GM12878 (cell line): ENCODE results near the gene RGS1. TPM values are rescaled to one million over a fixed set of nuclear protein-coding genes. Genes with fewer than 3 reads are reported as not detected.
A peak's percentile ranks its signal among the peaks of the same experiment; 100 is the strongest.

Experiments
- ATF7 ChIP-seq: fragments of 450-650 bp; IDR thresholded peaks from 2 replicates; pipeline ENCODE4 v1.6.1; 2016; ENCODE audit warnings: low read depth, mild to moderate bottlenecking
- CBX5 ChIP-seq: sonication (generic); IDR thresholded peaks from 2 replicates; pipeline ENCODE4 v1.6.1; 2016; ENCODE audit warnings: low read depth, moderate library complexity, mild to moderate bottlenecking, inconsistent platforms
- CEBPB ChIP-seq, 2 experiments: fragments of 150-350 bp in 1 of 2; IDR thresholded peaks; 2 replicates each; pipeline ENCODE4 v1.6.1; 2012 to 2014; ENCODE audit warnings: low read depth in 2 of 2, low read length in 2 of 2, borderline replicate concordance in 1 of 2, inconsistent platforms in 1 of 2
- CREB1 ChIP-seq: IDR thresholded peaks from 2 replicates; pipeline ENCODE4 v1.6.1; 2012; ENCODE audit warnings: low read depth, mild to moderate bottlenecking, inconsistent platforms
- FOXK2 ChIP-seq: fragments of 450-650 bp; IDR thresholded peaks from 2 replicates; pipeline ENCODE4 v1.6.1; 2017; ENCODE audit warnings: mild to moderate bottlenecking, moderate library complexity
- GABPA ChIP-seq: IDR thresholded peaks from 2 replicates; pipeline ENCODE4 v1.6.1; 2014; ENCODE audit warnings: antibody characterized with exemption, low read depth, mild to moderate bottlenecking, inconsistent platforms
- HDAC2 ChIP-seq: fragments of 200-600 bp; sonication (generic); IDR thresholded peaks from 2 replicates; pipeline ENCODE4 v1.6.1; 2017
- MYC ChIP-seq: IDR thresholded peaks from 2 replicates; pipeline ENCODE4 v1.6.1; 2011; ENCODE audit warnings: mild to moderate bottlenecking, low read length, moderate library complexity, inconsistent platforms; ENCODE audit not compliant: insufficient read depth, insufficient replicate concordance, insufficient read length, severe bottlenecking
- PAX8 ChIP-seq: fragments of 450-650 bp; IDR thresholded peaks from 2 replicates; pipeline ENCODE4 v1.6.1; 2017; ENCODE audit warnings: mild to moderate bottlenecking, moderate library complexity
- POLR2A ChIP-seq: IDR thresholded peaks from 2 replicates; pipeline ENCODE4 v1.6.1; 2011; ENCODE audit warnings: low read depth, mild to moderate bottlenecking, low read length
- POU2F2 ChIP-seq: IDR thresholded peaks from 3 replicates; pipeline ENCODE4 v1.6.1; 2011; ENCODE audit warnings: low read depth, mild to moderate bottlenecking, low read length, borderline replicate concordance
- SMC3 ChIP-seq: IDR thresholded peaks from 2 replicates; pipeline ENCODE4 v1.6.1; 2011; ENCODE audit warnings: low read length, improper control_type of control experiment, borderline replicate concordance
- SREBF1 ChIP-seq: IDR thresholded peaks from 2 replicates; pipeline ENCODE4 v1.6.1; 2012; ENCODE audit warnings: mild to moderate bottlenecking, low read length
- TAF1 ChIP-seq: IDR thresholded peaks from 2 replicates; pipeline ENCODE4 v1.6.1; 2011; ENCODE audit warnings: mild to moderate bottlenecking, low read depth, low read length, borderline replicate concordance
- polyA plus RNA-seq, 11 experiments: library from polyadenylated mRNA; depleted of rRNA in 4 of 11; unstranded in 6 of 11; stranded (reverse) in 5 of 11; fragments of >200 nt; fragmentation: Nextera tagmentation in 4 of 11; fragmentation: Illumina TruSeq in 1 of 11; extraction: Ambion mirVana in 4 of 11; extraction: Trizol in 1 of 11; gene quantifications; 1 replicate in 1 of 11; 2 replicates in 10 of 11; pipeline versions ENCODE4 v1.2.1 to v1.2.3, GENCODE V29; 2011 to 2016; ENCODE audit warnings: inconsistent platforms in 2 of 11, missing spikeins in 2 of 11, low read depth in 1 of 11
- total RNA-seq, 4 experiments: library from RNA; depleted of rRNA in 3 of 4; stranded (reverse); fragments of >200 nt in 3 of 4; fragmentation: Illumina TruSeq in 1 of 4; extraction: Trizol in 1 of 4; gene quantifications; 2 replicates each; pipeline versions ENCODE4 v1.2.1 to v1.2.3, GENCODE V29; 2013 to 2021
- TF ChIP-seq, protein P1 (sequence below): IDR thresholded peaks from 2 replicates; pipeline ENCODE4 v1.6.1; 2011; ENCODE audit warnings: borderline replicate concordance, low read depth, mild to moderate bottlenecking, moderate library complexity, low read length; ENCODE audit not compliant: insufficient read depth, poor library complexity, severe bottlenecking
- TF ChIP-seq, protein P2 (sequence below): IDR thresholded peaks from 2 replicates; pipeline ENCODE4 v1.6.1; 2012; ENCODE audit warnings: mild to moderate bottlenecking, low read depth, low read length
- TF ChIP-seq, protein P3 (sequence below): fragments of 450-650 bp; formaldehyde crosslinking; IDR thresholded peaks from 2 replicates; pipeline ENCODE4 v1.4.0; 2022; ENCODE audit warnings: mild to moderate bottlenecking, moderate library complexity
- TF ChIP-seq, protein P4 (sequence below): fragments of 450-650 bp; conservative IDR thresholded peaks from 2 replicates; pipeline ENCODE4 v1.6.1; 2017; ENCODE audit warnings: mild to moderate bottlenecking, moderate library complexity
- TF ChIP-seq, protein P5 (sequence below): IDR thresholded peaks from 2 replicates; pipeline ENCODE4 v1.6.1; 2011; ENCODE audit warnings: low read depth, low read length, improper control_type of control experiment, borderline replicate concordance

Gene RGS1
- total and polyA plus RNA-seq, 10 of the 15 experiments (the other 5 are each of a cell fraction or from before 2014, with no cell fraction given) = 20.7 to 882 (median 45.9) TPM

DNA sequence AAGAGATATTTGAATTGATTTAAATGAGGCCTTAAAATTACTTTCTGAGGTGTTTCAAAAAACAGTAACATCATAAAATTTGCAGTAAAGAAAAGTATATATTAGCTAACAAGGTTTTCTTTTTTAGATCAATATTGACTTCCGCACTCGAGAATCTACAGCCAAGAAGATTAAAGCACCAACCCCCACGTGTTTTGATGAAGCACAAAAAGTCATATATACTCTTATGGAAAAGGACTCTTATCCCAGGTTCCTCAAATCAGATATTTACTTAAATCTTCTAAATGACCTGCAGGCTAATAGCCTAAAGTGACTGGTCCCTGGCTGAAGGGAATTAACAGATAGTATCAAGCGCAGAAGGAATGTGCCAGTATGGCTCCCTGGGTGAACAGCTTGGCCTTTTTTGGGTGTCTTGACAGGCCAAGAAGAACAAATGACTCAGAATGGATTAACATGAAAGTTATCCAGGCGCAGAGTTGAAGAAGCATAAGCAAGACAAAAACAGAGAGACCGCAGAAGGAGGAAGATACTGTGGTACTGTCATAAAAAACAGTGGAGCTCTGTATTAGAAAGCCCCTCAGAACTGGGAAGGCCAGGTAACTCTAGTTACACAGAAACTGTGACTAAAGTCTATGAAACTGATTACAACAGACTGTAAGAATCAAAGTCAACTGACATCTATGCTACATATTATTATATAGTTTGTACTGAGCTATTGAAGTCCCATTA is 3.6 kb downstream of the RGS1 start (continued):
- TF ChIP-seq, protein P1, sequence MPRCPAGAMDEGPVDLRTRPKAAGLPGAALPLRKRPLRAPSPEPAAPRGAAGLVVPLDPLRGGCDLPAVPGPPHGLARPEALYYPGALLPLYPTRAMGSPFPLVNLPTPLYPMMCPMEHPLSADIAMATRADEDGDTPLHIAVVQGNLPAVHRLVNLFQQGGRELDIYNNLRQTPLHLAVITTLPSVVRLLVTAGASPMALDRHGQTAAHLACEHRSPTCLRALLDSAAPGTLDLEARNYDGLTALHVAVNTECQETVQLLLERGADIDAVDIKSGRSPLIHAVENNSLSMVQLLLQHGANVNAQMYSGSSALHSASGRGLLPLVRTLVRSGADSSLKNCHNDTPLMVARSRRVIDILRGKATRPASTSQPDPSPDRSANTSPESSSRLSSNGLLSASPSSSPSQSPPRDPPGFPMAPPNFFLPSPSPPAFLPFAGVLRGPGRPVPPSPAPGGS = no peak
- TF ChIP-seq POU2F2 (peak; percentile 90), CEBPB (IDR thresholded peaks at IDR 0.05; ENCODE audit: borderline replicate concordance in 1 of 2, low read depth in 2 of 2, low read length in 2 of 2) (no peak), SMC3 (peak; percentile 17; the same call in 1 of the 2 replicates), GABPA (no peak), CBX5 (no peak), SREBF1 (no peak), MYC (no peak), ATF7 (no peak), POLR2A (peak; percentile 72), CREB1 (peak; percentile 46; the same call in 1 of the 2 replicates), FOXK2 (no peak), HDAC2 (no peak), PAX8 (no peak), TAF1 (no peak)
- TF ChIP-seq, protein P2, sequence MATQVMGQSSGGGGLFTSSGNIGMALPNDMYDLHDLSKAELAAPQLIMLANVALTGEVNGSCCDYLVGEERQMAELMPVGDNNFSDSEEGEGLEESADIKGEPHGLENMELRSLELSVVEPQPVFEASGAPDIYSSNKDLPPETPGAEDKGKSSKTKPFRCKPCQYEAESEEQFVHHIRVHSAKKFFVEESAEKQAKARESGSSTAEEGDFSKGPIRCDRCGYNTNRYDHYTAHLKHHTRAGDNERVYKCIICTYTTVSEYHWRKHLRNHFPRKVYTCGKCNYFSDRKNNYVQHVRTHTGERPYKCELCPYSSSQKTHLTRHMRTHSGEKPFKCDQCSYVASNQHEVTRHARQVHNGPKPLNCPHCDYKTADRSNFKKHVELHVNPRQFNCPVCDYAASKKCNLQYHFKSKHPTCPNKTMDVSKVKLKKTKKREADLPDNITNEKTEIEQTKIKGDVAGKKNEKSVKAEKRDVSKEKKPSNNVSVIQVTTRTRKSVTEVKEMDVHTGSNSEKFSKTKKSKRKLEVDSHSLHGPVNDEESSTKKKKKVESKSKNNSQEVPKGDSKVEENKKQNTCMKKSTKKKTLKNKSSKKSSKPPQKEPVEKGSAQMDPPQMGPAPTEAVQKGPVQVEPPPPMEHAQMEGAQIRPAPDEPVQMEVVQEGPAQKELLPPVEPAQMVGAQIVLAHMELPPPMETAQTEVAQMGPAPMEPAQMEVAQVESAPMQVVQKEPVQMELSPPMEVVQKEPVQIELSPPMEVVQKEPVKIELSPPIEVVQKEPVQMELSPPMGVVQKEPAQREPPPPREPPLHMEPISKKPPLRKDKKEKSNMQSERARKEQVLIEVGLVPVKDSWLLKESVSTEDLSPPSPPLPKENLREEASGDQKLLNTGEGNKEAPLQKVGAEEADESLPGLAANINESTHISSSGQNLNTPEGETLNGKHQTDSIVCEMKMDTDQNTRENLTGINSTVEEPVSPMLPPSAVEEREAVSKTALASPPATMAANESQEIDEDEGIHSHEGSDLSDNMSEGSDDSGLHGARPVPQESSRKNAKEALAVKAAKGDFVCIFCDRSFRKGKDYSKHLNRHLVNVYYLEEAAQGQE = no peak
- TF ChIP-seq, protein P3, sequence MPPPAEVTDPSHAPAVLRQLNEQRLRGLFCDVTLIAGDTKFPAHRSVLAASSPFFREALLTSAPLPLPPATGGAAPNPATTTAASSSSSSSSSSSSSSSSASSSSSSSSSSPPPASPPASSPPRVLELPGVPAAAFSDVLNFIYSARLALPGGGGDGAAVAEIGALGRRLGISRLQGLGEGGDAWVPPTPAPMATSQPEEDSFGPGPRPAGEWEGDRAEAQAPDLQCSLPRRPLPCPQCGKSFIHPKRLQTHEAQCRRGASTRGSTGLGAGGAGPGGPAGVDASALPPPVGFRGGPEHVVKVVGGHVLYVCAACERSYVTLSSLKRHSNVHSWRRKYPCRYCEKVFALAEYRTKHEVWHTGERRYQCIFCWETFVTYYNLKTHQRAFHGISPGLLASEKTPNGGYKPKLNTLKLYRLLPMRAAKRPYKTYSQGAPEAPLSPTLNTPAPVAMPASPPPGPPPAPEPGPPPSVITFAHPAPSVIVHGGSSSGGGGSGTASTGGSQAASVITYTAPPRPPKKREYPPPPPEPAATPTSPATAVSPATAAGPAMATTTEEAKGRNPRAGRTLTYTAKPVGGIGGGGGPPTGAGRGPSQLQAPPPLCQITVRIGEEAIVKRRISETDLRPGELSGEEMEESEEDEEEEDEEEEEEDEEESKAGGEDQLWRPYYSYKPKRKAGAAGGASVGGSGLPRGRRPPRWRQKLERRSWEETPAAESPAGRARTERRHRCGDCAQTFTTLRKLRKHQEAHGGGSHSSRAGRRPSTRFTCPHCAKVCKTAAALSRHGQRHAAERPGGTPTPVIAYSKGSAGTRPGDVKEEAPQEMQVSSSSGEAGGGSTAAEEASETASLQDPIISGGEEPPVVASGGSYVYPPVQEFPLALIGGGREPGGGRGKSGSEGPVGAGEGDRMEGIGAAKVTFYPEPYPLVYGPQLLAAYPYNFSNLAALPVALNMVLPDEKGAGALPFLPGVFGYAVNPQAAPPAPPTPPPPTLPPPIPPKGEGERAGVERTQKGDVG (CRISPR knock-in tag) = peak; percentile 89
- TF ChIP-seq, protein P4, sequence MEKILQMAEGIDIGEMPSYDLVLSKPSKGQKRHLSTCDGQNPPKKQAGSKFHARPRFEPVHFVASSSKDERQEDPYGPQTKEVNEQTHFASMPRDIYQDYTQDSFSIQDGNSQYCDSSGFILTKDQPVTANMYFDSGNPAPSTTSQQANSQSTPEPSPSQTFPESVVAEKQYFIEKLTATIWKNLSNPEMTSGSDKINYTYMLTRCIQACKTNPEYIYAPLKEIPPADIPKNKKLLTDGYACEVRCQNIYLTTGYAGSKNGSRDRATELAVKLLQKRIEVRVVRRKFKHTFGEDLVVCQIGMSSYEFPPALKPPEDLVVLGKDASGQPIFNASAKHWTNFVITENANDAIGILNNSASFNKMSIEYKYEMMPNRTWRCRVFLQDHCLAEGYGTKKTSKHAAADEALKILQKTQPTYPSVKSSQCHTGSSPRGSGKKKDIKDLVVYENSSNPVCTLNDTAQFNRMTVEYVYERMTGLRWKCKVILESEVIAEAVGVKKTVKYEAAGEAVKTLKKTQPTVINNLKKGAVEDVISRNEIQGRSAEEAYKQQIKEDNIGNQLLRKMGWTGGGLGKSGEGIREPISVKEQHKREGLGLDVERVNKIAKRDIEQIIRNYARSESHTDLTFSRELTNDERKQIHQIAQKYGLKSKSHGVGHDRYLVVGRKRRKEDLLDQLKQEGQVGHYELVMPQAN = no peak
- TF ChIP-seq, protein P5, sequence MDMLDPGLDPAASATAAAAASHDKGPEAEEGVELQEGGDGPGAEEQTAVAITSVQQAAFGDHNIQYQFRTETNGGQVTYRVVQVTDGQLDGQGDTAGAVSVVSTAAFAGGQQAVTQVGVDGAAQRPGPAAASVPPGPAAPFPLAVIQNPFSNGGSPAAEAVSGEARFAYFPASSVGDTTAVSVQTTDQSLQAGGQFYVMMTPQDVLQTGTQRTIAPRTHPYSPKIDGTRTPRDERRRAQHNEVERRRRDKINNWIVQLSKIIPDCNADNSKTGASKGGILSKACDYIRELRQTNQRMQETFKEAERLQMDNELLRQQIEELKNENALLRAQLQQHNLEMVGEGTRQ = no peak; the same call in none of the 2 replicates
